GM12873 (cell line): ENCODE data around the gene TTC7B.

Experiments used
- CTCF ChIP-seq: IDR thresholded peaks from 2 replicates; pipeline ENCODE4 v1.5.1; 2012; ENCODE audit warnings: low read depth, mild to moderate bottlenecking, moderate library complexity, low read length, control low read depth; ENCODE audit not compliant: insufficient read depth; ENCODE audit errors: missing control alignments

The TTC7B gene

GRCh38 chr14:90624732-90625400 lies 191.4 kb downstream of the TTC7B start:
- TF ChIP-seq CTCF = no peak

- no peak for TF ChIP-seq CTCF
These were observed 192.0 kb downstream of the TTC7B start for GRCh38 chr14:90624227-90624626.

- no peak for TF ChIP-seq CTCF
These were observed 195.0 kb downstream of the TTC7B start for GRCh38 chr14:90621201-90621600.

GRCh38 chr14:90620568-90621077 lies 195.6 kb downstream of the TTC7B start:
- no peak for TF ChIP-seq CTCF

- TF ChIP-seq CTCF = no peak
These were observed 196.3 kb downstream of the TTC7B start for GRCh38 chr14:90619911-90620310.

GRCh38 chr14:90617961-90618360 lies 198.3 kb downstream of the TTC7B start:
- TF ChIP-seq CTCF = no peak

GRCh38 chr14:90616881-90617280 lies 199.3 kb downstream of the TTC7B start:
- TF ChIP-seq CTCF = no peak
